ENCODE measurements around the gene MMP23B.

The MMP23B gene

GRCh38 chr1:1623181-1623630 lies 8.8 kb upstream of the MMP23B start:
- Histone ChIP-seq H3K4me1 (ENCODE audit: control insufficient read depth, low read depth, low read length) (no peaks in the 10 kb centered on the region), H3K9me3 (ENCODE audit: control insufficient read depth, low read depth, low read length) (no peaks in the 10 kb centered on the region), H3K36me3 (ENCODE audit: control insufficient read depth, low read depth, low read length) (no peaks in the 10 kb centered on the region), H3K27ac (ENCODE audit: low read length) (no peak overlapping the region), H3K4me3 (ENCODE audit: low read length) (no peak overlapping the region), H3K9ac (ENCODE audit: low read length) (no peak overlapping the region), H3K27me3 (ENCODE audit: control insufficient read depth, insufficient read depth, low read length) (no peaks in the 10 kb centered on the region)

GRCh38 chr1:1623631-1624442 lies 8.1 kb upstream of the MMP23B start:
- Histone ChIP-seq H3K27me3 (ENCODE audit: control insufficient read depth, insufficient read depth, low read length) (no peaks in the 10 kb centered on the region), H3K4me1 (ENCODE audit: control insufficient read depth, low read depth, low read length) (no peaks in the 10 kb centered on the region)

GRCh38 chr1:1624443-1625403 lies 7.2 kb upstream of the MMP23B start:
- Histone ChIP-seq H3K9me3 (ENCODE audit: control insufficient read depth, low read depth, low read length) (no peaks in the 10 kb centered on the region), H3K27ac (ENCODE audit: low read length) (no peak overlapping the region), H3K27me3 (ENCODE audit: control insufficient read depth, insufficient read depth, low read length) (no peaks in the 10 kb centered on the region), H3K36me3 (ENCODE audit: control insufficient read depth, low read depth, low read length) (no peaks in the 10 kb centered on the region), H3K4me1 (ENCODE audit: control insufficient read depth, low read depth, low read length) (no peaks in the 10 kb centered on the region), H3K9ac (ENCODE audit: low read length) (no peak overlapping the region), H3K4me3 (ENCODE audit: low read length) (no peak overlapping the region)

More at GRCh38 chr1:1623631-1624442, 8.1 kb upstream of the MMP23B start:
- Histone ChIP-seq H3K27ac (ENCODE audit: low read length) (no peak overlapping the region), H3K9me3 (ENCODE audit: control insufficient read depth, low read depth, low read length) (no peaks in the 10 kb centered on the region), H3K4me3 (ENCODE audit: low read length) (no peak overlapping the region), H3K36me3 (ENCODE audit: control insufficient read depth, low read depth, low read length) (no peaks in the 10 kb centered on the region), H3K9ac (ENCODE audit: low read length) (no peak overlapping the region)

GRCh38 chr1:1625404-1625775 lies 6.6 kb upstream of the MMP23B start:
- H3K27ac ChIP-seq (ENCODE audit: low read length): no peak overlapping the region
- H3K4me3 ChIP-seq (ENCODE audit: low read length): no peak overlapping the region
- H3K9me3 ChIP-seq (ENCODE audit: control insufficient read depth, low read depth, low read length): no peaks in the 10 kb centered on the region
- peaks cover 3% of the 10 kb centered on the region for H3K27me3 ChIP-seq (ENCODE audit: control insufficient read depth, insufficient read depth, low read length)
- H3K4me1 ChIP-seq (ENCODE audit: control insufficient read depth, low read depth, low read length): no peaks in the 10 kb centered on the region
- H3K9ac ChIP-seq (ENCODE audit: low read length): no peak overlapping the region
- H3K36me3 ChIP-seq (ENCODE audit: control insufficient read depth, low read depth, low read length): no peaks in the 10 kb centered on the region

GRCh38 chr1:1625824-1626206 lies 6.2 kb upstream of the MMP23B start:
- no peak overlapping the region for H3K27ac ChIP-seq (ENCODE audit: low read length)
- H3K27me3 ChIP-seq (ENCODE audit: control insufficient read depth, insufficient read depth, low read length): peaks cover 7% of the 10 kb centered on the region
- no peak overlapping the region for H3K9ac ChIP-seq (ENCODE audit: low read length)
- no peaks in the 10 kb centered on the region for H3K4me1 ChIP-seq (ENCODE audit: control insufficient read depth, low read depth, low read length)
- H3K4me3 ChIP-seq (ENCODE audit: low read length): no peak overlapping the region
- H3K36me3 ChIP-seq (ENCODE audit: control insufficient read depth, low read depth, low read length): no peaks in the 10 kb centered on the region
- H3K9me3 ChIP-seq (ENCODE audit: control insufficient read depth, low read depth, low read length): no peaks in the 10 kb centered on the region

- H3K4me1 ChIP-seq (ENCODE audit: control insufficient read depth, low read depth, low read length): no peaks in the 10 kb centered on the region
- H3K27ac ChIP-seq (ENCODE audit: low read length): no peak overlapping the region
- H3K27me3 ChIP-seq (ENCODE audit: control insufficient read depth, insufficient read depth, low read length): peaks cover 13% of the 10 kb centered on the region
- H3K36me3 ChIP-seq (ENCODE audit: control insufficient read depth, low read depth, low read length): no peaks in the 10 kb centered on the region
- no peak overlapping the region for H3K4me3 ChIP-seq (ENCODE audit: low read length)
- H3K9me3 ChIP-seq (ENCODE audit: control insufficient read depth, low read depth, low read length): no peaks in the 10 kb centered on the region
- no peak overlapping the region for H3K9ac ChIP-seq (ENCODE audit: low read length)
These were observed 5.5 kb upstream of the MMP23B start for GRCh38 chr1:1626207-1627141.

GRCh38 chr1:1627261-1627828 lies 4.6 kb upstream of the MMP23B start:
- H3K36me3 ChIP-seq (ENCODE audit: control insufficient read depth, low read depth, low read length): no peaks in the 10 kb centered on the region
- no peaks in the 10 kb centered on the region for H3K4me1 ChIP-seq (ENCODE audit: control insufficient read depth, low read depth, low read length)
- peaks cover 22% of the 10 kb centered on the region for H3K27me3 ChIP-seq (ENCODE audit: control insufficient read depth, insufficient read depth, low read length)

GRCh38 chr1:1627829-1628753 lies 3.9 kb upstream of the MMP23B start:
- Histone ChIP-seq H3K9ac (ENCODE audit: low read length) (no peak overlapping the region), H3K4me1 (ENCODE audit: control insufficient read depth, low read depth, low read length) (no peaks in the 10 kb centered on the region), H3K27ac (ENCODE audit: low read length) (no peak overlapping the region), H3K27me3 (ENCODE audit: control insufficient read depth, insufficient read depth, low read length) (peaks cover 23% of the 10 kb centered on the region), H3K4me3 (ENCODE audit: low read length) (no peak overlapping the region), H3K36me3 (ENCODE audit: control insufficient read depth, low read depth, low read length) (no peaks in the 10 kb centered on the region), H3K9me3 (ENCODE audit: control insufficient read depth, low read depth, low read length) (no peaks in the 10 kb centered on the region)

More at GRCh38 chr1:1627261-1627828, 4.6 kb upstream of the MMP23B start:
- Histone ChIP-seq H3K9me3 (ENCODE audit: control insufficient read depth, low read depth, low read length) (no peaks in the 10 kb centered on the region), H3K27ac (ENCODE audit: low read length) (no peak overlapping the region), H3K4me3 (ENCODE audit: low read length) (no peak overlapping the region), H3K9ac (ENCODE audit: low read length) (no peak overlapping the region)

GRCh38 chr1:1628754-1629429 lies 3.1 kb upstream of the MMP23B start:
- peaks cover 23% of the 10 kb centered on the region for H3K27me3 ChIP-seq (ENCODE audit: control insufficient read depth, insufficient read depth, low read length)
- no peaks in the 10 kb centered on the region for H3K9me3 ChIP-seq (ENCODE audit: control insufficient read depth, low read depth, low read length)
- no peak overlapping the region for H3K9ac ChIP-seq (ENCODE audit: low read length)
- H3K27ac ChIP-seq (ENCODE audit: low read length): no peak overlapping the region
- no peaks in the 10 kb centered on the region for H3K36me3 ChIP-seq (ENCODE audit: control insufficient read depth, low read depth, low read length)
- no peaks in the 10 kb centered on the region for H3K4me1 ChIP-seq (ENCODE audit: control insufficient read depth, low read depth, low read length)
- H3K4me3 ChIP-seq (ENCODE audit: low read length): no peak overlapping the region

All from iPS-18a (cell line).